ENCODE data around the gene SH2D3A.

The SH2D3A gene

GRCh38 chr19:6707011-6707657 is 60.1 kb downstream of the SH2D3A start:
- Histone ChIP-seq H3K36me3 (ENCODE audit: insufficient read depth) (no peaks in the 10 kb centered on the region), H3K4me2 (no peak overlapping the region), H3K27me3 (ENCODE audit: insufficient read depth, low read depth) (peaks cover 38% of the 10 kb centered on the region), H3K27ac (no peak overlapping the region), H3K4me1 (ENCODE audit: low read depth, poor library complexity, severe bottlenecking) (no peaks in the 10 kb centered on the region), H2AFZ (ENCODE audit: low read depth) (no peak overlapping the region), H3K4me3 (IDR thresholded peaks at IDR 0.05; ENCODE audit: insufficient read depth, low read depth, low read length) (no peak overlapping the region), H3K79me2 (ENCODE audit: insufficient read depth, low read depth) (no peaks in the 10 kb centered on the region), H3K9ac (no peak overlapping the region), H4K20me1 (ENCODE audit: insufficient read depth) (no peaks in the 10 kb centered on the region)
- TF ChIP-seq, protein P1, sequence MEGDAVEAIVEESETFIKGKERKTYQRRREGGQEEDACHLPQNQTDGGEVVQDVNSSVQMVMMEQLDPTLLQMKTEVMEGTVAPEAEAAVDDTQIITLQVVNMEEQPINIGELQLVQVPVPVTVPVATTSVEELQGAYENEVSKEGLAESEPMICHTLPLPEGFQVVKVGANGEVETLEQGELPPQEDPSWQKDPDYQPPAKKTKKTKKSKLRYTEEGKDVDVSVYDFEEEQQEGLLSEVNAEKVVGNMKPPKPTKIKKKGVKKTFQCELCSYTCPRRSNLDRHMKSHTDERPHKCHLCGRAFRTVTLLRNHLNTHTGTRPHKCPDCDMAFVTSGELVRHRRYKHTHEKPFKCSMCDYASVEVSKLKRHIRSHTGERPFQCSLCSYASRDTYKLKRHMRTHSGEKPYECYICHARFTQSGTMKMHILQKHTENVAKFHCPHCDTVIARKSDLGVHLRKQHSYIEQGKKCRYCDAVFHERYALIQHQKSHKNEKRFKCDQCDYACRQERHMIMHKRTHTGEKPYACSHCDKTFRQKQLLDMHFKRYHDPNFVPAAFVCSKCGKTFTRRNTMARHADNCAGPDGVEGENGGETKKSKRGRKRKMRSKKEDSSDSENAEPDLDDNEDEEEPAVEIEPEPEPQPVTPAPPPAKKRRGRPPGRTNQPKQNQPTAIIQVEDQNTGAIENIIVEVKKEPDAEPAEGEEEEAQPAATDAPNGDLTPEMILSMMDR (conservative IDR thresholded peaks at IDR 0.05; ENCODE audit: low read depth, low read length): no peak

- Histone ChIP-seq H3K27ac (no peak overlapping the region), H2AFZ (ENCODE audit: low read depth) (no peak overlapping the region), H3K79me2 (ENCODE audit: insufficient read depth, low read depth) (no peaks in the 10 kb centered on the region), H3K36me3 (ENCODE audit: insufficient read depth) (no peaks in the 10 kb centered on the region), H4K20me1 (ENCODE audit: insufficient read depth) (no peaks in the 10 kb centered on the region), H3K4me2 (no peak overlapping the region), H3K27me3 (ENCODE audit: insufficient read depth, low read depth) (peaks cover 33% of the 10 kb centered on the region), H3K4me3 (IDR thresholded peaks at IDR 0.05; ENCODE audit: insufficient read depth, low read depth, low read length) (no peak overlapping the region), H3K4me1 (ENCODE audit: low read depth, poor library complexity, severe bottlenecking) (no peaks in the 10 kb centered on the region), H3K9ac (no peak overlapping the region)
- TF ChIP-seq, protein P1 (conservative IDR thresholded peaks at IDR 0.05; ENCODE audit: low read depth, low read length): no peak
These were observed 60.6 kb downstream of the SH2D3A start for GRCh38 chr19:6706633-6706958.

- Histone ChIP-seq H3K79me2 (ENCODE audit: insufficient read depth, low read depth) (no peaks in the 10 kb centered on the region), H3K4me3 (IDR thresholded peaks at IDR 0.05; ENCODE audit: insufficient read depth, low read depth, low read length) (no peak overlapping the region), H4K20me1 (ENCODE audit: insufficient read depth) (no peaks in the 10 kb centered on the region), H3K27me3 (ENCODE audit: insufficient read depth, low read depth) (peaks cover 30% of the 10 kb centered on the region), H3K4me1 (ENCODE audit: low read depth, poor library complexity, severe bottlenecking) (no peaks in the 10 kb centered on the region), H2AFZ (ENCODE audit: low read depth) (no peak overlapping the region), H3K9ac (no peak overlapping the region), H3K27ac (no peak overlapping the region), H3K36me3 (ENCODE audit: insufficient read depth) (no peaks in the 10 kb centered on the region), H3K4me2 (no peak overlapping the region)
- TF ChIP-seq, protein P1 (conservative IDR thresholded peaks at IDR 0.05; ENCODE audit: low read depth, low read length): no peak
These were observed 61.2 kb downstream of the SH2D3A start for GRCh38 chr19:6705931-6706632.
